ENCODE measurements around the gene SLC7A1.

The SLC7A1 gene

DNA sequence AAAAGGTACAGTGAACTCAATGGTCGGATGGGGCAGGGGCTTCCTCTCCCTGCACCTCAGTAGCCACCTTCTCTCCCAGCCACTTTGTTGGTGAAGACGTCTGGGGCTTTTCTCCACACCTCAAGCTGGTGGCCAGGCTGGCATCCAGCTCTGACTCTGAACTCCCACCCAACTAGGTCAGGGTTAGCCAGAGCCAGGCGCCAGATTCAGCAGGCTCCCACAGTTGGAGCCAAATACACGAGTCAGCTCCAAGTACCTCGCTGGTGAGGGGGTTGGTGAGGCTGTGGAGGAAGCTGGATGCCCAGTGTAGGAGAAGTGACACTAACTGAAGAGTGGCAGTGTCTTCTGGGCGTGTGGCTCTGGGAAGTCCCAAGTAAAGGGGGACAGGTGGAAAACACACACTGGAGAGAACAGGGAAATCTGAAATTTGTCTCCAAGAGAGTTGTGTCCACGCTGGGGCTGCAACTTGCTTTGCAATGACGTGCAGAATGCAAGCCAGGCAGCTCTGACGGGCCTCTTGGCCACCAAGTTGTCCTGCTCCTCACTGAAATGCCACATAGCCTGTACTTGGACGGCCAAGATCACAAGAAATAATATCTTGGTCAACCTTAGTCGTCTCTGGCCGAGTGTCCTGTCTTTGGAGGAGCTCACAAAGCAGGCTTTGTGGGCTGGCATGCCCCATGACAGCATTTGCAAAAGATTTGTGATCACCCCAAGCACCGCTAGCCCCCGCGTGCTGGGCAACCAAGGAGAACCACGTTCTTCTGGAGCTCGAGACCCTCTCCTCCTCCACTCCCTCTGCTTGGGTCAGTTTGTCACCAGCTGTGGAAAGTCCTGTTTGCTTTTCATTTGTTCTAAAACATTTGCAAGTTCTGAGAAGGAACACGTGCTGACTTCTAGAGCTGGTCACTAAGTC is 18.1 kb downstream of the SLC7A1 start:
- TF ChIP-seq, protein P1, sequence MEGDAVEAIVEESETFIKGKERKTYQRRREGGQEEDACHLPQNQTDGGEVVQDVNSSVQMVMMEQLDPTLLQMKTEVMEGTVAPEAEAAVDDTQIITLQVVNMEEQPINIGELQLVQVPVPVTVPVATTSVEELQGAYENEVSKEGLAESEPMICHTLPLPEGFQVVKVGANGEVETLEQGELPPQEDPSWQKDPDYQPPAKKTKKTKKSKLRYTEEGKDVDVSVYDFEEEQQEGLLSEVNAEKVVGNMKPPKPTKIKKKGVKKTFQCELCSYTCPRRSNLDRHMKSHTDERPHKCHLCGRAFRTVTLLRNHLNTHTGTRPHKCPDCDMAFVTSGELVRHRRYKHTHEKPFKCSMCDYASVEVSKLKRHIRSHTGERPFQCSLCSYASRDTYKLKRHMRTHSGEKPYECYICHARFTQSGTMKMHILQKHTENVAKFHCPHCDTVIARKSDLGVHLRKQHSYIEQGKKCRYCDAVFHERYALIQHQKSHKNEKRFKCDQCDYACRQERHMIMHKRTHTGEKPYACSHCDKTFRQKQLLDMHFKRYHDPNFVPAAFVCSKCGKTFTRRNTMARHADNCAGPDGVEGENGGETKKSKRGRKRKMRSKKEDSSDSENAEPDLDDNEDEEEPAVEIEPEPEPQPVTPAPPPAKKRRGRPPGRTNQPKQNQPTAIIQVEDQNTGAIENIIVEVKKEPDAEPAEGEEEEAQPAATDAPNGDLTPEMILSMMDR (IDR thresholded peaks at IDR 0.05; ENCODE audit: low read length, missing control alignments), result no peak
- DNase-seq (ENCODE audit: low read depth), result no peak
- H3K4me3 ChIP-seq (replicated peaks; ENCODE audit: low read depth, low read length), result no peak overlapping the region

DNA sequence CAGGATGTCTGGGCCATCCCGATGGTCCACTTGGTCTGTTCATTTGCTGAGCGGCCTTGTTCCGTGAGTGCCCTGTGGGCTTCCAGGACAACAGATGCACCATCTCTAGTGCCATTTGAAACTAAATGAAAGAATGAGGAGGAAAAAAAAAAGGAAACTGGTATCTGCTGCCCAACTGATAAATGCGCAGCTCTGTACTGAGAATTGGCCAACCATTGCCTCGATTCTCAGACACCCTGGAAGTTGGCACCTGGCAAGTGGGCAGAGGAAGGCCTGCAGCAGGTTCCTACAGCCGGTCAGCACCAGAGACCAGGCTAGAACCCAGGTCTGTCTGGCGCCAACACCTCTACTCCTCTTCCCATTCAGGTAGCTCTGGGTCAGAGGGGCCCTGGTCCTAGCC is 18.9 kb downstream of the SLC7A1 start:
- no peak overlapping the region for H3K4me3 ChIP-seq (replicated peaks; ENCODE audit: low read depth, low read length)
- DNase-seq (ENCODE audit: low read depth), result no peak
- TF ChIP-seq, protein P1 (IDR thresholded peaks at IDR 0.05; ENCODE audit: low read length, missing control alignments), result no peak

GRCh38 chr13:29575098-29575497 is 20.4 kb downstream of the SLC7A1 start:
- no peak overlapping the region for H3K4me3 ChIP-seq (replicated peaks; ENCODE audit: low read depth, low read length)
- DNase-seq (ENCODE audit: low read depth), result no peak
- TF ChIP-seq, protein P1 (IDR thresholded peaks at IDR 0.05; ENCODE audit: low read length, missing control alignments), result no peak

GRCh38 chr13:29573190-29573589 is 22.3 kb downstream of the SLC7A1 start:
- TF ChIP-seq, protein P1 (IDR thresholded peaks at IDR 0.05; ENCODE audit: low read length, missing control alignments), result no peak
- peak; percentile 35 for DNase-seq (ENCODE audit: low read depth)
- no peak overlapping the region for H3K4me3 ChIP-seq (replicated peaks; ENCODE audit: low read depth, low read length)

- TF ChIP-seq, protein P1 (IDR thresholded peaks at IDR 0.05; ENCODE audit: low read length, missing control alignments), result no peak
- no peak overlapping the region for H3K4me3 ChIP-seq (replicated peaks; ENCODE audit: low read depth, low read length)
- DNase-seq (ENCODE audit: low read depth), result no peak
These were observed 22.9 kb downstream of the SLC7A1 start for GRCh38 chr13:29572575-29572974.

GRCh38 chr13:29571876-29572570 is 23.5 kb downstream of the SLC7A1 start:
- DNase-seq (ENCODE audit: low read depth), result no peak
- H3K4me3 ChIP-seq (replicated peaks; ENCODE audit: low read depth, low read length), result no peak overlapping the region
- TF ChIP-seq, protein P1 (IDR thresholded peaks at IDR 0.05; ENCODE audit: low read length, missing control alignments), result no peak
